ENCODE results near the gene TC2N.
"Not testable (repeated sequence)": the region's sequence is repeated elsewhere in the genome, so short reads cannot be mapped to it uniquely, and the experiment has no call there.

The TC2N gene

GRCh38 chr14:91845056-91845455, 22.3 kb downstream of the TC2N start:
- DNase-seq; in situ Hi-C loops (cut with HindIII; ENCODE audit: low pct_ligation_motif_present, low pct_unique_long_range_greater_than_20kb, low sequenced_read_pairs): not testable (repeated sequence)

GRCh38 chr14:91844029-91844428, 23.3 kb downstream of the TC2N start:
- in situ Hi-C loops (cut with HindIII; ENCODE audit: low pct_ligation_motif_present, low pct_unique_long_range_greater_than_20kb, low sequenced_read_pairs) = no loop called here
- DNase-seq = no peak

- DNase-seq = no peak
- in situ Hi-C loops (cut with HindIII; ENCODE audit: low pct_ligation_motif_present, low pct_unique_long_range_greater_than_20kb, low sequenced_read_pairs) = no loop called here
These were observed 23.9 kb downstream of the TC2N start for GRCh38 chr14:91843437-91843836.

- in situ Hi-C loops (cut with HindIII; ENCODE audit: low pct_ligation_motif_present, low pct_unique_long_range_greater_than_20kb, low sequenced_read_pairs) = no loop called here
- no peak for DNase-seq
These were observed 26.3 kb downstream of the TC2N start for GRCh38 chr14:91841065-91841464.

GRCh38 chr14:91839749-91840148, 27.6 kb downstream of the TC2N start:
- in situ Hi-C loops (cut with HindIII; ENCODE audit: low pct_ligation_motif_present, low pct_unique_long_range_greater_than_20kb, low sequenced_read_pairs) = no loop called here
- no peak for DNase-seq

- in situ Hi-C loops (cut with HindIII; ENCODE audit: low pct_ligation_motif_present, low pct_unique_long_range_greater_than_20kb, low sequenced_read_pairs) = no loop called here
- no peak for DNase-seq
These were observed 30.3 kb downstream of the TC2N start for GRCh38 chr14:91837076-91837475.

- in situ Hi-C loops (cut with HindIII; ENCODE audit: low pct_ligation_motif_present, low pct_unique_long_range_greater_than_20kb, low sequenced_read_pairs) = no loop called here
- DNase-seq = peak; percentile 31
These were observed 31.2 kb downstream of the TC2N start for GRCh38 chr14:91835920-91836843.

GRCh38 chr14:91835197-91835919, 32.0 kb downstream of the TC2N start:
- in situ Hi-C loops (cut with HindIII; ENCODE audit: low pct_ligation_motif_present, low pct_unique_long_range_greater_than_20kb, low sequenced_read_pairs) = no loop called here
- DNase-seq = no peak

- in situ Hi-C loops (cut with HindIII; ENCODE audit: low pct_ligation_motif_present, low pct_unique_long_range_greater_than_20kb, low sequenced_read_pairs) = no loop called here
- no peak for DNase-seq
These were observed 32.8 kb downstream of the TC2N start for GRCh38 chr14:91834571-91834970.

- in situ Hi-C loops (cut with HindIII; ENCODE audit: low pct_ligation_motif_present, low pct_unique_long_range_greater_than_20kb, low sequenced_read_pairs) = no loop called here
- no peak for DNase-seq
These were observed 36.0 kb downstream of the TC2N start for GRCh38 chr14:91831337-91831736.

GRCh38 chr14:91830777-91831176, 36.6 kb downstream of the TC2N start:
- in situ Hi-C loops (cut with HindIII; ENCODE audit: low pct_ligation_motif_present, low pct_unique_long_range_greater_than_20kb, low sequenced_read_pairs) = no loop called here
- no peak for DNase-seq

GRCh38 chr14:91829511-91829910, 37.8 kb downstream of the TC2N start:
- DNase-seq = no peak
- in situ Hi-C loops (cut with HindIII; ENCODE audit: low pct_ligation_motif_present, low pct_unique_long_range_greater_than_20kb, low sequenced_read_pairs) = no loop called here

GRCh38 chr14:91827746-91828145, 39.6 kb downstream of the TC2N start:
- no peak for DNase-seq

GRCh38 chr14:91817566-91818325, 49.6 kb downstream of the TC2N start:
- DNase-seq = no peak
- in situ Hi-C loops (cut with HindIII; ENCODE audit: low pct_ligation_motif_present, low pct_unique_long_range_greater_than_20kb, low sequenced_read_pairs) = no loop called here

More at GRCh38 chr14:91827746-91828145, 39.6 kb downstream of the TC2N start:
- in situ Hi-C loops (cut with HindIII; ENCODE audit: low pct_ligation_motif_present, low pct_unique_long_range_greater_than_20kb, low sequenced_read_pairs) = no loop called here

- no peak for DNase-seq
- in situ Hi-C loops (cut with HindIII; ENCODE audit: low pct_ligation_motif_present, low pct_unique_long_range_greater_than_20kb, low sequenced_read_pairs) = no loop called here
These were observed 53.0 kb downstream of the TC2N start for GRCh38 chr14:91814317-91814716.

- in situ Hi-C loops (cut with HindIII; ENCODE audit: low pct_ligation_motif_present, low pct_unique_long_range_greater_than_20kb, low sequenced_read_pairs) = no loop called here
- DNase-seq = no peak
These were observed 56.6 kb downstream of the TC2N start for GRCh38 chr14:91810699-91811098.

- in situ Hi-C loops (cut with HindIII; ENCODE audit: low pct_ligation_motif_present, low pct_unique_long_range_greater_than_20kb, low sequenced_read_pairs) = no loop called here
- no peak for DNase-seq
These were observed 60.6 kb downstream of the TC2N start for GRCh38 chr14:91806716-91807115.

- in situ Hi-C loops (cut with HindIII; ENCODE audit: low pct_ligation_motif_present, low pct_unique_long_range_greater_than_20kb, low sequenced_read_pairs) = not testable (repeated sequence)
These were observed 61.2 kb downstream of the TC2N start for GRCh38 chr14:91806094-91806493.

GRCh38 chr14:91805659-91806058, 61.7 kb downstream of the TC2N start:
- no peak for DNase-seq
- in situ Hi-C loops (cut with HindIII; ENCODE audit: low pct_ligation_motif_present, low pct_unique_long_range_greater_than_20kb, low sequenced_read_pairs) = no loop called here

More at GRCh38 chr14:91806094-91806493, 61.2 kb downstream of the TC2N start:
- DNase-seq = not testable (repeated sequence)
